GM18526 (cell line): ENCODE measurements around the gene NRDE2.

ENCODE experiments used
- POLR2A ChIP-seq: IDR thresholded peaks from 3 replicates; pipeline ENCODE4 v1.6.1; 2011; ENCODE audit not compliant: insufficient read length; ENCODE audit errors: extremely low read depth

NRDE2 gene

DNA sequence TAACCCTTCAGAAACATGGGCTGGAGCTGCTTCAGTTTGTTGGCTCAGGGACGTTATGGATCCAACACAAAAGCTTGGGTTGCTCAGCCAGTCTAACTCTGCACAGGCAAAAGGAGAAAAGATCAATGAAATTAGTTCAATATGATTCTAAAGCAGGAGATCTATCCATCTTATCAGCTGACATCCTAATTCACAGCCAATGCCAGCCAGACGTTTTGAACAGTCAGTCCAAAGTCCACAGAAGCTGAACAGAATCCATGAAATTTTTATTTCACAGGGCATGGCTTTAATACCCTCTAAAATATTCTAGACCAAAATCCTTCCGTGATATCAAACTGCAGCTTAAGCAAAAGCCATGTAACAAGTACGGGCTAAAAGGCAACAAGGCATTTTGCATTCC is 13.7 kb downstream of the NRDE2 start:
- no peak for TF ChIP-seq POLR2A

DNA sequence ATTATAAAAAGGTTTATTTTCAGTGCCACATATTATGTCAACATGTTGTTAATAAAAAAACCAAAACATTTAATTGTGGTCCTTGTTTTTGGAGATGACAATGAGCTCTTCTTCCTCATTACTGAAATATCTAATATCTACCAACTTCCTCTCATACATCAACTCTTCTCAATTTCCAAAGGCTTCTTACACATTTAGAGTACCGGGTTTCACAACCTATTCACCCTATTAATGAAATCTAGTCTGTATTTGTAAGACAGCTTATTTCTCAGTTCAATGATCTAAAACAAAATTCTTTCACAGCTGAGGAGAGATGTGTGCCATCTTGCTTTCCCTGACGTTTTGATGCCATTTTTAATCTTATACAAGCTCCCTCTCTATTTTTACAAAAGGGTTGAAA is 14.5 kb downstream of the NRDE2 start:
- no peak for TF ChIP-seq POLR2A

DNA sequence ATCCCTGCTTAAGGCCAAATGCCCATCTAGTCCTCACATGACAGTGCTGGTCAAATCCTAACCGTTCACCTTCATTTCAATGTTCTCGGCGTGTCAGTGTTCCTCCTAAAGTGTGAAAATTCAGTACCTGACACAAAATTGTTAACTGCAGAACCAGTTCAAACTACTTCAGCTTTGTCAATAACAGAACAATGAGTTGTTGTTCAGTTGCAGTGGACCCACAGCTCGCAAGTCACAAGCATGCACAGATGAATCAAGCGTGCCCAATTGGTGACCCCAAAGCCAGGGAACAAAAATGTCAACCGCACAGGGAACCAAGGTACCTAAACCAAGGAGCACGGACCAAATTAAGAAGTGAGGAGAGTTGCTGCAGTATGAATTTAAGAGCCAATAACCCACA is 23.2 kb downstream of the NRDE2 start:
- TF ChIP-seq POLR2A = no peak

DNA sequence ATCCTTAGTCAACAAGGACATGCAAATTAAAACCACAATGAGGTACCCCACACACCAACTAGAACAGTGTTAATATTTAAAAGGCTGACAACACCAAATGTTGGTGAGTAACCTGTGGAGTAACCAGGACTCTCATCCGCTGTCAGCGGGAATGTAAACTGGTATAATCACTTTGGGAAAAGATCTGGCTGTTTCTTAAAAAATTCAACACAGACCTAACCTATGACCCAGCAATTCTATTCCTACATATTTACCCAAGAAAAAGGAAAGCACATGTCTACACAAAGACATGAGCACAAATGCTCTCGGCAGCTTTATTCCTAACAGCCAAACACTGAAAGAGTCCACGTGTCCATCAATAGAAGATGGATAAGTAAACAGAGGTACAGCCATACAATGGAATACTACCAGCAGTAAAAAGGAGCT is 26.6 kb downstream of the NRDE2 start:
- no peak for TF ChIP-seq POLR2A

DNA sequence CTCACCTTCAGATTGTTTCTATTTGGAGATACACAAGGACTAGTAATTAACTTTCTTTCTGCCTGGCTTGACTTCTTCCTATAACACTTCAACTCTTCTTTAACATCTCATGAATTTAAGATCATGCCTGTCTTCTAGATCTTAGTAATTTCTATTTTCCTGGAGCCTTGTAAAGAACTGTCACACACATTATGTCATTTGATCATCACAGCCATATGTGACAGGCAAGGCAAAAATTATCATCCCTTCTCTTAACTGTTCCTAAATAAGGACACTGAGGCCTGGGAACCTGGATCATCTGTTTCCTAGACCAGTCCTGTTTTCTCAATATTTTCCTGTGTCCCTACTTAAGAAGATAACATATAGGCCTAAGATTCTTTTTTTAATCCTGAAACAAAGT is 27.2 kb downstream of the NRDE2 start:
- no peak for TF ChIP-seq POLR2A

DNA sequence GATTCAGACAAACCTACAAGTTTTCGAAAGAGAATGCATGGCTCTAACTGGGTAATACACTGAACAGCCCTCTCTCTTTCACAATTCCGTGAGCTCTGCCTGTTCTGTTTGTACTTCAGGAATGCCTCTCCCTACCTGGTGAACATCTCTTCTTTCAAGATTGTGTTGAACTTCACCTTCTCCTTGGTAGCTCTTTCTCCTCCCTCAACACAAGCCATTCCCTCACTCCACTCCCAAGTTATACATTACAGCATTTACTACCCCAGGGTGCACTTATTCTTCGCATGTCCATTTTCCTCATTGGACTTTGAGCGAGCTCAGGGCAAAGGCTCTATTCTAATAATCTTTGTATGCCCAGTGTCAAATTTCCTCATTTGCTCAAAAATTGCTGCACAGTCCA is 28.3 kb downstream of the NRDE2 start:
- no peak for TF ChIP-seq POLR2A

DNA sequence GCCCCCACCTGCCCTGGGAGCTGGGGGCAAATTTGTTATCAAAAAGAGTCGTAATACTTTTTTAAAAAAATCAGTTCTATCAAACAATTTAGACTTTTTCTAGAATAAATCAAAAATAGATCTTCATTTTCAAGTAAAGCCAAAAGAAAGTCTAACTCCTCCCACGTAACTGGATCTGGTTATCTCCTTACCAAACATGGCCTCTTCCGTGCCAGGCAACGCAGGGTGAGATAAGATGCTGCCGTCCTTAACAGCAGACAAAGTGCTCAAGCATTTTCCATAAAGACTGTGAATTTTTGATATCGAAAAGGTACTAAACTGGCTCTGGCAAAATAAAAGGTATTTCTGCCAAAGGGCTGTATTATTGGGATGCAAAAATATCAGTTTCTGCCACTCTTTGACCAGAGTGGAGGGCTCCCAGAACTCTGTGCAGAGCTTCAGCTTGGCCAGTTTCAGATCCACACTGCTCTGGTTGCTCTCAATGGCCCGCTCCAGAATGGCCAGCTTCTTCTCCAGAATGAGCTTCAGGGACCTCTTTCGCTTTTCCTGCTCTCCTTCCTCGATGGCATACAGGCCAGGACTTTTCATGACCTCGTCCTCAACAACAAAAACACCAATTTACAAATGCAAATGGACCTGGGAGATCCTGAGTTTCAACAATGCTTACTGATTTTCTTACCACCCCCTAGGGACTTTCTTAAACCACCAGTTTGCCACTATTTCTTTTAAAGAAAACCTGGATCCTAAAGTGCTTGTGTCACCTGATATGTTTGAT is 29.0 kb downstream of the NRDE2 start:
- no peak for TF ChIP-seq POLR2A

DNA sequence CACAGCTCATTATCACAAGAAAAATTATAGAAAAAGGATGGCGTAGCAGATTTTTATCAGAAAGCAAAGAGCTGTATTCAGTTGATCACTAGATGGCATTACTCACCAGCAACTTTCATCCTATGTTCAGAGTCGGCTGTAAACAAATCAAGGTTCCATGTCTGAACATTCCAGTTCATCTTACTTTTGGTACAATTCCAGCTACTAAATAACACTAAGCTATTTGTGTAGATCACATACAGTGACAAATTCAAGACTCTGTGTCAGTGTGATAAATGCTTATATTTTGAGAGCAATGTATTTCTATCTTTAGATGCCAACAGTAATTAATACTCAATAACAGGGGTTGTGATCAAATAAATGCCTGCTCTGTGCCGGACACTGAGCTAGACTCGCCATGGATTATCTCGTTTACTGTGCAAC is 30.1 kb downstream of the NRDE2 start:
- no peak for TF ChIP-seq POLR2A

DNA sequence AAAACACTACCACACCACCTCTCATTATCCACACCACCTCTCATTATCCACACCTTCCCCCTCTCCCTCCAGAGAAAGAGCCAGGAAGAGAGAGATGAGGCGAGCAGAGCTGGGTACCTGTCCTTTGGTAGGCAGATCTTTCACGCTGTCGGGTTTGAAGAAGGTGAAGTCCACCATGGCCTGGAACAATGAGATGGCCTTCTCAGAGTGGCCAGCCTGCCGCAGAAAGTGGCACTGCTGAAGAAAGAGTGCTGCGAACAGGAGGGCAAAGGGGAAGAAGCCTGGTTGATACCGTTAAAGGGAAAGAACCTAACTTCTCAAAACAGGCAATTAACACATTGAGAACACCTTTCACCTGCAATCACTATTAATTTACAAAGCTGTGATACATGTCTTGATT is 30.6 kb downstream of the NRDE2 start:
- TF ChIP-seq POLR2A = no peak

DNA sequence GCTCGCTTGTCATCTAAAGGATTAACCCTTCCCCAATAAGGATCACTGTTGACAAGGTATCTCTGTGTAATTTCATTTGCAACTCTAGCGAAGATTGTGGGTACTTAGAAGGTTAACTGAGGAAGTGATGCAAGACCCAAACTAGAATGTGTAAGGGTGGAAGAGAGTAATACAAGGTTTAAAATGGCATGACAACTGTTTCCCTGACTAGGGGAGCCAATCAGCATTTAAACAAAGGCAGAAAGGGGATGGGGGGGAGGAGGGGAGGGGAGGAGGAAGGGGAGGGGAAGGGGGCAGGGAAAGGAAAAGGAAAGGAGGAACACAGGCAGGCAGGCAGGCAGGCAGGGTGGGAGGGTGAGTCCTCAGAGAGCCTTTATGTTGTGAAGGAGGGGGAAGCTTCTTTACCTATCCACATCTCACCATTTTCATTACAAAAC is 31.1 kb downstream of the NRDE2 start:
- no peak for TF ChIP-seq POLR2A

DNA sequence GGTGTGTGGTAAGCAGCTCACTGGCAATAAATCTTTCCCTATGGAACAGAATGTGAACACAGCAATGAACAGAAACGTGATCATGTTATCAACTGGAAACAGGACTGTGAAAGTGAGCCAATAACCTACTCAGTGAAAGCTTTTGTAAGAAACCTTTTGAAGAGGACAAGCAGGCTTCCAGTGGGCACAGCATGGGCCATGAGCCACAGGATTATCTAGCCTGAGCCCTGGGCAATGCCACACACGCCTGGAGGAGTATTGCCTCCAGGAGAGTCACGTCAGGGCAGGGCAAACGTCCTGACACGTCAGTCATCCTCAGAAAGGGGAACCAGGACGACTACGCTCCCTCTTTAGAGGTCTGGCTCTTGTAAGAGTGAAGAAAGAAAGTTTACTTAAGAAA is 32.3 kb downstream of the NRDE2 start:
- no peak for TF ChIP-seq POLR2A

DNA sequence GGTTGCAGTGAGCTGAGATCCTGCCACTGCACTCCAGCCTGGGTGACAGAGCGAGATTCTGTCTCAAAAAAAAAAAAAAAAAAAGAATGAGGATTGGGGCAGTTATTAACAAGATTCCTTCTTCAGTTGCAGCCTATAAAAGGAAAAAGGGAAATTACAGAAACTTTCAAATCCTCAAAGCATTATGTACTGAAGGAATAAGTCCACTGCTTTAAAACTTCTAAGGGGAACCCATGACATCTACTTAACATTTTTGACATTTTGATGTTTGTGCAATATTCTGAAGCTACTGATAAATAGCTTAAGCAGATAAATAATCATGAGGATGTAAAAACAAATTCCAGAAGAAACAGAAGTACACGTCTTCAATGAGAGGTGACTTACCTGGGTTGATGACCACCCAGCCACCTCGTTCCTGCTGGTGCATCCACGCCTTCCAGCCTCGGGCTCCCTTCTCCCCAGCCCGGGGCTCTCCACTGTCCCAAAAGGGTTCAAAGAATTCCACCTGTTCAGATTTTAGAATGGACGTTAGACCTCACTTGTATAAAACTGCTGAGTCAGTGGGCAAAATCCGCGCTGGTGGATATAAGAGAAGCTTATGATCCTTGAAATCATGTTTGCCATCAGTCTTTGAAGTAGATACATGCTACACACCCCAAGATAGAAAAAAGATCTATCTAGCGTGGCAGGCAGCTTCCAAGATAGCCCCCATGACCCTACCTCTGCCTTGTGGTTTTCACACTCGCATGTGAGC is 33.7 kb downstream of the NRDE2 start:
- no peak for TF ChIP-seq POLR2A

DNA sequence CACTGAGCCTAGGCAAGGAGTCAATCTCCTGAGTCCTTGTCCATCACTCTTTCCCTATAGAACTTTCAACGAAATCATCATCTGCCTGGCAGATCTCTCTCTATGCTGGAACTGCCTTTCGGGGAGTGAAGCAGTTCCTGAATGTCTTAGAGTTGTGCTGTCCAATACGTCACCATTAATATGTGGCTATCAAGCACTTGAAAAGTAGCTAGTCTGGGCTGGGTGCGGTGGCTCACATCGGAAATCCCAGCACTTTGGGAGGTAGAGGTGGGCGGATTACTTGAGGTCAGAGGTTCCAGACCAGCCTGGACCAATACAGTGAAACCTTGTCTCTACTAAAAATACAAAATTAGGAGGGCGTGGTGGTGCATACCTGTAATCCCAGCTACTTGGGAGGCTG is 35.1 kb downstream of the NRDE2 start:
- TF ChIP-seq POLR2A = no peak

DNA sequence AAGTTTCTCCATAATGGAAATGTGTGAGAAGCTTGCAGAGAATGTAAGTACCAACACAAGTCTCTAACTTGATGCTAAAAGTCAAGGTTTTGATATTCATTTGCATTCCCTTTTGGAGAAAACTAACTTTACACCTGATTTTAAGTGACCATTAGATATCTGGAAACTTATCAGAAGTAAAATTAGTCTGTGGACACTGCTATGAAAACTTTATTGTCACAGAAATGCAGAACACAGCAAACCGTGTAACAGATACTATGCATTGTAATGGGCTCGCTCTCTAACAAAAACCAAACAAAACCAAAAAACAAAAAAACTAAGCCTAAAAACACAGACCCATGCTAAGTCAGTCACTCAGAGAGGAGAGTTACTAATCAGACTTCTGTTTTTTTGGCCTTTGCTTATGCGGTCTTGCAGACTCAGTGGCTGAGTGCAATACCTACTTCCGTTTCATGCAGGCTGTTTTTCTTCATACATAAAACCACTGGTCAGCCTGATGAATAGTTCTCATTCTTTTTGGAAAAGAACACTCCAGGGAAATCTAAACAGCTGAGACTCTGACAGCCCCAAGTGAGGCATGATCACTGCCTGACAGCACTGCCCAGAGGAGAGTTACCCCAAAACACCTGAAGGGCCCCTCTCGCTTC is 35.7 kb downstream of the NRDE2 start:
- no peak for TF ChIP-seq POLR2A

DNA sequence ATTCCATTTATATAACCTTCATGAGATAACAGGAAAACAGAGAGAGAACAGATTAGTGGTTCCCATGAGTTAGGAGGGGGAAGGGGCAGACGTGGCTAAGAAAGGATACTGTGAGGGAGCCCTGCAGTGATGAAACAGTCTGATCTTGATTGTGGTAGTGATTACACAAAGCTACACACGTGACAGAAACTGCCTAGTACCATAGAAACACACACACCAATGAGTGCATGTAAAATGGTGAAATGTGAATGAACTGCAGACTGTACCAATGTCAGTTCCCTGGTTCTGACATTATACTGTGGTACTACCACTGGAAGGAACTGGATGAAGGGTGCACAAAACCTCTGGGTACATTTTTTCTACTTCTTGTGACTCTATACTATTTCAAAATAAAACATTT is 36.9 kb downstream of the NRDE2 start:
- TF ChIP-seq POLR2A = no peak
